HCT116 (cell line): ENCODE results near the gene SLC35G3. TPM values are rescaled to one million over a fixed set of nuclear protein-coding genes. Genes with fewer than 3 reads are reported as not detected.
"Not testable (repeated sequence)": the region's sequence is repeated elsewhere in the genome, so short reads cannot be mapped to it uniquely, and the experiment has no call there.

ENCODE experiments used
- ATAC-seq: fragments of 200-7000 bp; cut with Tn5 transposase; 2 replicates; pipeline ENCODE4 v1.9.1; 2020; ENCODE audit warnings: mild to moderate bottlenecking, moderate library complexity
- BruUV-seq: library from RNA; stranded (reverse); fragments of 400-500 nt; replicated peaks from 2 replicates; lab custom pipeline; 2021; lab: Mats Ljungman, UMichigan
- CTCF ChIA-PET: fragments of 300-600 bp; sonication (Branson Sonifier 250); formaldehyde crosslinking; loops from one replicate; lab custom pipeline; 2021; ENCODE audit warnings: antibody characterized with exemption; lab: Charles Lee
- POLR2A ChIA-PET: fragments of 300-600, 350-600 bp; sonication (Branson Sonifier 250); formaldehyde crosslinking; loops from one replicate; lab custom pipeline; 2021; ENCODE audit warnings: antibody characterized with exemption; lab: Charles Lee
- RAD21 ChIA-PET, 2 experiments: fragments of 300-600 bp; sonication (Branson Sonifier 250); formaldehyde crosslinking; loops; one replicate each; lab custom pipeline; 2023; ENCODE audit warnings: low total read pairs in 2 of 2; ENCODE audit not compliant: uncharacterized antibody in 2 of 2, unreplicated experiment in 2 of 2, low non-redundant PET in 1 of 2; lab: Charles Lee
- DNase-seq: peaks from one replicate; pipeline ENCODE4 v3.0.0-alpha.2; 2010; ENCODE audit warnings: low read depth, low spot score
- H2AFZ ChIP-seq: fragments of 200-600 bp; shearing (Covaris generic), sonication (generic); 2 replicates; pipeline ENCODE4 v1.6.1; 2017; ENCODE audit warnings: low read depth, mixed run types, mixed read lengths, antibody characterized with exemption, low read length; ENCODE audit not compliant: poor library complexity, severe bottlenecking
- H3K27ac ChIP-seq: 2 replicates; pipeline ENCODE4 v1.5.1; 2012; ENCODE audit warnings: low read depth, low read length
- H3K27me3 ChIP-seq: fragments of 200-600 bp; sonication (generic); 2 replicates; pipeline ENCODE4 v1.6.1; 2016; ENCODE audit warnings: mixed run types, low read length, mixed read lengths; ENCODE audit not compliant: insufficient read depth
- H3K36me3 ChIP-seq, 2 experiments: fragments of 200-500 bp in 1 of 2; fragments of 200-600 bp in 1 of 2; sonication (Bioruptor generic) in 1 of 2; sonication (generic) in 1 of 2; 2 replicates each; pipeline versions ENCODE4 v1.5.1 to v1.6.1; 2014 to 2016; ENCODE audit warnings: low read length in 2 of 2, inconsistent platforms in 1 of 2, mixed read lengths in 1 of 2, mixed run types in 1 of 2; ENCODE audit not compliant: insufficient read depth in 2 of 2, control insufficient read depth in 1 of 2
- H3K4me1 ChIP-seq, 2 experiments: fragments of 200-600 bp in 1 of 2; sonication (generic) in 1 of 2; 2 replicates each; pipeline versions ENCODE4 v1.5.1 to v1.6.1; 2012 to 2017; ENCODE audit warnings: low read length in 2 of 2, inconsistent platforms in 1 of 2, mild to moderate bottlenecking in 1 of 2, mixed read lengths in 1 of 2, mixed run types in 1 of 2, moderate library complexity in 1 of 2; ENCODE audit not compliant: insufficient read depth in 2 of 2, control insufficient read depth in 1 of 2
- H3K4me2 ChIP-seq: fragments of 200-600 bp; sonication (generic); 2 replicates; pipeline ENCODE4 v1.6.1; 2017; ENCODE audit warnings: mixed run types, low read length, mixed read lengths
- H3K4me3 ChIP-seq, 2 experiments: fragments of 200-600 bp in 1 of 2; sonication (generic) in 1 of 2; replicated peaks in 1 of 2; 2 replicates each; pipeline ENCODE4 v1.5.1; 2011 to 2016; ENCODE audit warnings: low read length in 2 of 2, control low read depth in 1 of 2, low read depth in 1 of 2, mild to moderate bottlenecking in 1 of 2, mixed read lengths in 1 of 2, mixed run types in 1 of 2
- H3K79me2 ChIP-seq: fragments of 200-600 bp; sonication (generic); 2 replicates; pipeline ENCODE4 v1.6.1; 2017; ENCODE audit warnings: mild to moderate bottlenecking, mixed run types, low read length, moderate library complexity, mixed read lengths; ENCODE audit not compliant: insufficient read depth
- H3K9ac ChIP-seq: fragments of 200-600 bp; sonication (generic); 2 replicates; pipeline ENCODE4 v1.6.1; 2016; ENCODE audit warnings: low read length, mixed read lengths
- H3K9me2 ChIP-seq: fragments of 200-600 bp; sonication (generic), shearing (Covaris generic); 2 replicates; pipeline ENCODE4 v1.6.1; 2017; ENCODE audit warnings: mixed run types, mild to moderate bottlenecking, moderate library complexity; ENCODE audit not compliant: insufficient read depth
- H3K9me3 ChIP-seq, 2 experiments: fragments of 200-500 bp in 1 of 2; fragments of 200-600 bp in 1 of 2; sonication (Bioruptor generic) in 1 of 2; sonication (generic) in 1 of 2; 2 replicates each; pipeline ENCODE4 v1.6.1; 2014 to 2017; ENCODE audit warnings: low read length in 2 of 2, mixed read lengths in 2 of 2, inconsistent platforms in 1 of 2, low read depth in 1 of 2, mild to moderate bottlenecking in 1 of 2, mixed run types in 1 of 2, moderate library complexity in 1 of 2; ENCODE audit not compliant: control insufficient read depth in 1 of 2, insufficient read depth in 1 of 2
- H4K20me1 ChIP-seq: fragments of 200-600 bp; sonication (generic), shearing (Covaris generic); 2 replicates; pipeline ENCODE4 v1.6.1; 2017; ENCODE audit warnings: mixed run types, mild to moderate bottlenecking, moderate library complexity; ENCODE audit not compliant: insufficient read depth
- ATF3 ChIP-seq: IDR thresholded peaks from 2 replicates; pipeline ENCODE4 v1.6.1; 2012
- CBX3 ChIP-seq: IDR thresholded peaks from 2 replicates; pipeline ENCODE4 v1.6.1; 2012; ENCODE audit warnings: low read depth
- EZH2phosphoT487 ChIP-seq: fragments of 200-600 bp; IDR thresholded peaks from 2 replicates; pipeline ENCODE4 v1.6.1; 2018; ENCODE audit warnings: antibody characterized with exemption, borderline replicate concordance
- FOSL1 ChIP-seq: IDR thresholded peaks from 2 replicates; pipeline ENCODE4 v1.6.1; 2012; ENCODE audit warnings: low read depth
- JUND ChIP-seq: IDR thresholded peaks from 2 replicates; pipeline ENCODE4 v1.6.1; 2012
- RAD21 ChIP-seq: IDR thresholded peaks from 2 replicates; pipeline ENCODE4 v1.6.1; 2012; ENCODE audit warnings: low read depth, mild to moderate bottlenecking
- REST ChIP-seq: IDR thresholded peaks from 2 replicates; pipeline ENCODE4 v1.6.1; 2012; ENCODE audit warnings: low read depth
- SP1 ChIP-seq: IDR thresholded peaks from 2 replicates; pipeline ENCODE4 v1.6.1; 2012; ENCODE audit warnings: low read depth
- intact Hi-C: fragments of 100-400 bp; cut with micrococcal nuclease; formaldehyde crosslinking; loops from 2 replicates; pipeline ENCODE4 v1.10.0; 2022
- total RNA-seq: library from RNA; stranded (reverse); gene quantifications from one replicate; pipeline ENCODE4 v1.2.1, GENCODE V29; 2021; ENCODE audit not compliant: unreplicated experiment
- TF ChIP-seq, protein P1 (sequence below), 3 experiments: fragments of 200-600 bp in 1 of 3; sonication (generic) in 1 of 3; IDR thresholded peaks in 2 of 3; conservative IDR thresholded peaks in 1 of 3; 2 replicates each; pipeline ENCODE4 v1.5.1; 2012 to 2017; ENCODE audit warnings: low read depth in 2 of 3, low read length in 2 of 3, antibody characterized with exemption in 1 of 3, borderline replicate concordance in 1 of 3, control low read depth in 1 of 3, mild to moderate bottlenecking in 1 of 3, mixed read lengths in 1 of 3, mixed run types in 1 of 3, moderate library complexity in 1 of 3; ENCODE audit not compliant: insufficient read depth in 1 of 3

SLC35G3 gene
- total RNA-seq, 1 experiment from 2014 or later = not detected

- intact Hi-C loops, H3K9me2 ChIP-seq, H2AFZ ChIP-seq, H3K4me2 ChIP-seq, H3K9me3 ChIP-seq, H3K27ac ChIP-seq, ATAC-seq, BruUV-seq, H3K4me1 ChIP-seq, POLR2A ChIA-PET, H3K4me3 ChIP-seq, RAD21 ChIA-PET, H3K36me3 ChIP-seq, H3K79me2 ChIP-seq, H4K20me1 ChIP-seq, DNase-seq, CTCF ChIA-PET, H3K9ac ChIP-seq: not testable (repeated sequence)
- H3K27me3 ChIP-seq = peaks cover 14% of the 10 kb centered on the region; the same call in 1 of the 2 replicates
Measured at GRCh38 chr17:35195062-35195461, 869 bp upstream of the SLC35G3 start.

DNA sequence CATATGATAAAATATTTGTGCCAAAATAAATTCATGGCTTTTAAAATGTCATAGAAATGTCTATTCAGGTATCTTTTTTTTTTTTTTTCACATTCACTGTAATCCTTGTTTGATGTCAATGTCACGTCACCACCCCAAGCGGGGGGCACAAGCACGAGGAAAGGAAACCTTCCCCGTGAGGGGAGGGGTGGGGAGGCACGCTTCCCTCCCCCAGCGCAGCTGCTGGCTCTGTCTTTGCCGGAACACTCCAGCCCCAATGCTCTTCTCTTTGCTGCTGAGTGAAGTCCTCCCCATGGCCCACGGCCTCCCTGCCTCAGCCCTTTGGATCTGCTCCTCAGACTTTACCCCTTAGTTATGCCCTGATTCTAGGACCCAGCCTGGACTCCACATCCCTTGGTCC is 1.5 kb downstream of the SLC35G3 start:
- no peaks in the 10 kb centered on the region for H3K9me2 ChIP-seq
- intact Hi-C loops = no loop called here
- BruUV-seq = no TSS peak
- H3K36me3 ChIP-seq = no peaks in the 10 kb centered on the region
- RAD21 ChIA-PET = no interaction called here
- POLR2A ChIA-PET = no interaction called here
- peaks cover 0 to 6% of the 10 kb centered on the region in 2 experiments; a peak in 1 of 4 replicates for H3K9me3 ChIP-seq
- no peak overlapping the region for H3K9ac ChIP-seq
- no peak overlapping the region for H2AFZ ChIP-seq
- no peak overlapping the region for H3K4me3 ChIP-seq
- H3K79me2 ChIP-seq = no peaks in the 10 kb centered on the region
- H3K4me2 ChIP-seq = no peak overlapping the region
- H4K20me1 ChIP-seq = no peaks in the 10 kb centered on the region
- no peak overlapping the region for H3K27ac ChIP-seq
- CTCF ChIA-PET = no interaction called here
- H3K27me3 ChIP-seq = peaks cover 23% of the 10 kb centered on the region
- TF ChIP-seq CBX3 = no peak
- TF ChIP-seq SP1 = no peak
- no peak for TF ChIP-seq RAD21
- TF ChIP-seq, protein P1, sequence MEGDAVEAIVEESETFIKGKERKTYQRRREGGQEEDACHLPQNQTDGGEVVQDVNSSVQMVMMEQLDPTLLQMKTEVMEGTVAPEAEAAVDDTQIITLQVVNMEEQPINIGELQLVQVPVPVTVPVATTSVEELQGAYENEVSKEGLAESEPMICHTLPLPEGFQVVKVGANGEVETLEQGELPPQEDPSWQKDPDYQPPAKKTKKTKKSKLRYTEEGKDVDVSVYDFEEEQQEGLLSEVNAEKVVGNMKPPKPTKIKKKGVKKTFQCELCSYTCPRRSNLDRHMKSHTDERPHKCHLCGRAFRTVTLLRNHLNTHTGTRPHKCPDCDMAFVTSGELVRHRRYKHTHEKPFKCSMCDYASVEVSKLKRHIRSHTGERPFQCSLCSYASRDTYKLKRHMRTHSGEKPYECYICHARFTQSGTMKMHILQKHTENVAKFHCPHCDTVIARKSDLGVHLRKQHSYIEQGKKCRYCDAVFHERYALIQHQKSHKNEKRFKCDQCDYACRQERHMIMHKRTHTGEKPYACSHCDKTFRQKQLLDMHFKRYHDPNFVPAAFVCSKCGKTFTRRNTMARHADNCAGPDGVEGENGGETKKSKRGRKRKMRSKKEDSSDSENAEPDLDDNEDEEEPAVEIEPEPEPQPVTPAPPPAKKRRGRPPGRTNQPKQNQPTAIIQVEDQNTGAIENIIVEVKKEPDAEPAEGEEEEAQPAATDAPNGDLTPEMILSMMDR (IDR thresholded peaks at IDR 0.05 in 2 of 3, conservative IDR thresholded peaks at IDR 0.05 in 1 of 3; ENCODE audit: borderline replicate concordance in 1 of 3, insufficient read depth in 1 of 3, low read depth in 2 of 3, low read length in 2 of 3) = no peak
- no peak for TF ChIP-seq ATF3
- TF ChIP-seq EZH2phosphoT487 = no peak
- TF ChIP-seq JUND = no peak
- TF ChIP-seq REST = no peak
- no peak for TF ChIP-seq FOSL1
- ATAC-seq = no peak
- no peak for DNase-seq
- no peaks in the 10 kb centered on the region for H3K4me1 ChIP-seq
